Endothelial cell of umbilical vein (primary cell): ENCODE results near the gene SLFNL1. TPM values are rescaled to one million over a fixed set of nuclear protein-coding genes. Genes with fewer than 3 reads are reported as not detected.
A peak's percentile ranks its signal among the peaks of the same experiment; 100 is the strongest.

ENCODE experiments used
- BruUV-seq: library from RNA; stranded (reverse); fragments of 400-500 nt; replicated peaks from 2 replicates; lab custom pipeline; 2021; lab: Mats Ljungman, UMichigan
- CTCF ChIA-PET: fragments of 300-600, 350-600 bp; sonication (Branson Sonifier 250); formaldehyde crosslinking; loops from one replicate; lab custom pipeline; 2021; ENCODE audit warnings: antibody characterized with exemption, inconsistent platforms; lab: Charles Lee
- POLR2A ChIA-PET: fragments of 300-600, 350-600 bp; sonication (Branson Sonifier 250); formaldehyde crosslinking; loops from one replicate; lab custom pipeline; 2021; ENCODE audit warnings: antibody characterized with exemption, inconsistent platforms; lab: Charles Lee
- DNase-seq: peaks from one replicate; pipeline ENCODE4 v3.0.0-alpha.2; 2011; ENCODE audit warnings: low read depth, low spot score
- FAIRE-seq: peaks from 2 replicates; lab custom pipeline; 2011; peaks lifted over from hg19 to GRCh38; lab: Jason Lieb, UNC
- H2AFZ ChIP-seq: 2 replicates; pipeline ENCODE4 v1.6.0; 2012; ENCODE audit warnings: low read depth, low read length, control low read depth, inconsistent platforms
- H3K27ac ChIP-seq: 2 replicates; pipeline ENCODE4 v1.5.1; 2011; ENCODE audit warnings: low read depth, mild to moderate bottlenecking, control low read depth, low read length, moderate library complexity; ENCODE audit not compliant: insufficient read depth
- H3K27me3 ChIP-seq, 2 experiments: 2 replicates each; pipeline versions ENCODE4 v1.6.0 to v1.6.1; 2011; ENCODE audit warnings: low read length in 2 of 2, mixed read lengths in 1 of 2; ENCODE audit not compliant: control insufficient read depth in 2 of 2, insufficient read depth in 2 of 2
- H3K36me3 ChIP-seq, 2 experiments: 2 replicates in 1 of 2; 3 replicates in 1 of 2; pipeline ENCODE4 v1.5.1; 2011; ENCODE audit warnings: low read length in 2 of 2, mild to moderate bottlenecking in 1 of 2, moderate library complexity in 1 of 2; ENCODE audit not compliant: control insufficient read depth in 2 of 2, insufficient read depth in 2 of 2; ENCODE audit errors: extremely low read depth in 1 of 2
- H3K4me1 ChIP-seq: 3 replicates; pipeline ENCODE4 v1.5.1; 2011; ENCODE audit warnings: mild to moderate bottlenecking, low read length; ENCODE audit not compliant: control insufficient read depth, insufficient read depth; ENCODE audit errors: extremely low read depth
- H3K4me2 ChIP-seq: 2 replicates; pipeline ENCODE4 v1.6.1; 2011; ENCODE audit warnings: low read length, control low read depth, mixed read lengths; ENCODE audit not compliant: insufficient read depth
- H3K4me3 ChIP-seq, 3 experiments: fragments of 200-600 bp in 1 of 3; sonication (generic), shearing (Covaris generic) in 1 of 3; replicated peaks in 1 of 3; 2 replicates each; pipeline ENCODE4 v1.5.1; 2011 to 2016; ENCODE audit warnings: control low read depth in 3 of 3, low read length in 3 of 3, mild to moderate bottlenecking in 2 of 3, inconsistent platforms in 1 of 3, low read depth in 1 of 3, moderate library complexity in 1 of 3; ENCODE audit not compliant: insufficient read depth in 1 of 3
- H3K79me2 ChIP-seq: 2 replicates; pipeline ENCODE4 v1.6.0; 2012; ENCODE audit warnings: low read length, inconsistent platforms; ENCODE audit not compliant: control insufficient read depth, insufficient read depth
- H3K9ac ChIP-seq: replicated peaks from 2 replicates; pipeline ENCODE3; 2011; ENCODE audit warnings: low read length, control low read depth; ENCODE audit not compliant: insufficient read depth; ENCODE audit errors: extremely low read depth
- H3K9me1 ChIP-seq: replicated peaks from 3 replicates; pipeline ENCODE4 v1.6.0; 2011; ENCODE audit warnings: mild to moderate bottlenecking, low read length; ENCODE audit not compliant: control insufficient read depth, insufficient read depth; ENCODE audit errors: extremely low read depth
- H3K9me3 ChIP-seq: replicated peaks from 2 replicates; pipeline ENCODE4 v1.5.1; 2012; ENCODE audit warnings: low read length, inconsistent platforms; ENCODE audit not compliant: control insufficient read depth, insufficient read depth
- H4K20me1 ChIP-seq: replicated peaks from 2 replicates; pipeline ENCODE3; 2011; ENCODE audit warnings: mild to moderate bottlenecking, low read length; ENCODE audit not compliant: control insufficient read depth, insufficient read depth; ENCODE audit errors: extremely low read depth
- EZH2 ChIP-seq: IDR thresholded peaks from 2 replicates; pipeline ENCODE4 v1.6.1; 2012; ENCODE audit warnings: borderline replicate concordance, low read depth, mild to moderate bottlenecking, moderate library complexity, low read length, inconsistent platforms; ENCODE audit not compliant: severe bottlenecking
- FOS ChIP-seq: IDR thresholded peaks from 2 replicates; pipeline ENCODE4 v1.6.1; 2011; ENCODE audit warnings: mild to moderate bottlenecking, low read length, moderate library complexity, borderline replicate concordance; ENCODE audit not compliant: insufficient read depth
- GATA2 ChIP-seq: IDR thresholded peaks from 2 replicates; pipeline ENCODE4 v1.7.0; 2011; ENCODE audit warnings: low read depth, mild to moderate bottlenecking, moderate library complexity, mixed read lengths, low read length; ENCODE audit not compliant: insufficient read length, insufficient read depth
- JUN ChIP-seq: IDR thresholded peaks from 2 replicates; pipeline ENCODE4 v1.6.1; 2011; ENCODE audit warnings: borderline replicate concordance, low read depth; ENCODE audit not compliant: insufficient read length, insufficient read depth
- MAX ChIP-seq: IDR thresholded peaks from 2 replicates; pipeline ENCODE4 v1.6.1; 2011; ENCODE audit not compliant: insufficient read depth, insufficient read length
- MYC ChIP-seq: IDR thresholded peaks from one replicate; pipeline ENCODE4 v1.6.1; 2011; ENCODE audit warnings: mild to moderate bottlenecking, low read depth, low read length
- POLR2A ChIP-seq: IDR thresholded peaks from 2 replicates; pipeline ENCODE4 v1.6.1; 2012; ENCODE audit warnings: low read depth, mild to moderate bottlenecking, control low read depth, low read length
- POLR2AphosphoS5 ChIP-seq: IDR thresholded peaks from 2 replicates; pipeline ENCODE4 v1.6.1; 2012; ENCODE audit warnings: low read depth, mild to moderate bottlenecking, control low read depth, low read length, moderate library complexity; ENCODE audit not compliant: insufficient read depth
- dilution Hi-C: fragments of 300-500 bp; cut with MboI; formaldehyde crosslinking; loops from one replicate; pipeline ENCODE4 v1.15.0; 2019; ENCODE audit warnings: low sequenced_read_pairs; ENCODE audit not compliant: extremely low pct_ligation_motif_present
- intact Hi-C: fragments of 100-400 bp; cut with micrococcal nuclease; formaldehyde crosslinking; loops from one replicate; pipeline ENCODE4 v1.10.0; 2022
- polyA plus RNA-seq, 4 experiments: library from polyadenylated mRNA; depleted of rRNA in 3 of 4; stranded (reverse) in 3 of 4; unstranded in 1 of 4; fragments of >200 nt; gene quantifications; 2 replicates each; pipeline versions ENCODE4 v1.2.1 to v1.2.3, GENCODE V29; 2011 to 2012; ENCODE audit warnings: missing spikeins in 1 of 4
- total RNA-seq: library from RNA; stranded (reverse); gene quantifications from 2 replicates; pipeline ENCODE4 v1.2.3, GENCODE V29; 2021
- TF ChIP-seq, protein P1 (sequence below), 2 donors: IDR thresholded peaks; 1 replicate in 1 of 2; 2 replicates in 1 of 2; pipeline ENCODE4 v1.5.1; 2011; ENCODE audit warnings: low read length in 2 of 2, mild to moderate bottlenecking in 2 of 2, moderate library complexity in 2 of 2, control low read depth in 1 of 2, inconsistent platforms in 1 of 2, low read depth in 1 of 2; ENCODE audit not compliant: insufficient read depth in 1 of 2; ENCODE audit errors: extremely low read depth in 1 of 2

Gene SLFNL1
- total and polyA plus RNA-seq, 2 donors (not counting 3 experiments of a cell fraction or from before 2014, with no cell fraction given), result 0.14 to 0.29 TPM

- BruUV-seq, result no TSS peak
- POLR2A ChIA-PET, result interaction anchor here (1.6 kb wide), 1 partner anchor 12 kb away, joined by 5 read pairs; no protein-coding TSS in a partner anchor
- Histone ChIP-seq H3K27ac (peak overlapping the region; percentile 17), H3K9me3 (no peaks in the 10 kb centered on the region), H4K20me1 (no peaks in the 10 kb centered on the region), H2AFZ (no peak overlapping the region), H3K4me1 (peaks cover 30% of the 10 kb centered on the region), H3K36me3 (peaks cover 0 to 21% of the 10 kb centered on the region in 2 experiments), H3K4me3 (no peak overlapping the region), H3K9me1 (no peaks in the 10 kb centered on the region), H3K9ac (no peak overlapping the region), H3K27me3 (no peaks in the 10 kb centered on the region), H3K79me2 (no peaks in the 10 kb centered on the region), H3K4me2 (no peak overlapping the region)
- no peak for TF ChIP-seq POLR2AphosphoS5
- TF ChIP-seq POLR2A, result no peak
- TF ChIP-seq MYC, result no peak
- TF ChIP-seq JUN, result no peak
- no peak for TF ChIP-seq FOS
- no peak for TF ChIP-seq GATA2
- TF ChIP-seq, protein P1, sequence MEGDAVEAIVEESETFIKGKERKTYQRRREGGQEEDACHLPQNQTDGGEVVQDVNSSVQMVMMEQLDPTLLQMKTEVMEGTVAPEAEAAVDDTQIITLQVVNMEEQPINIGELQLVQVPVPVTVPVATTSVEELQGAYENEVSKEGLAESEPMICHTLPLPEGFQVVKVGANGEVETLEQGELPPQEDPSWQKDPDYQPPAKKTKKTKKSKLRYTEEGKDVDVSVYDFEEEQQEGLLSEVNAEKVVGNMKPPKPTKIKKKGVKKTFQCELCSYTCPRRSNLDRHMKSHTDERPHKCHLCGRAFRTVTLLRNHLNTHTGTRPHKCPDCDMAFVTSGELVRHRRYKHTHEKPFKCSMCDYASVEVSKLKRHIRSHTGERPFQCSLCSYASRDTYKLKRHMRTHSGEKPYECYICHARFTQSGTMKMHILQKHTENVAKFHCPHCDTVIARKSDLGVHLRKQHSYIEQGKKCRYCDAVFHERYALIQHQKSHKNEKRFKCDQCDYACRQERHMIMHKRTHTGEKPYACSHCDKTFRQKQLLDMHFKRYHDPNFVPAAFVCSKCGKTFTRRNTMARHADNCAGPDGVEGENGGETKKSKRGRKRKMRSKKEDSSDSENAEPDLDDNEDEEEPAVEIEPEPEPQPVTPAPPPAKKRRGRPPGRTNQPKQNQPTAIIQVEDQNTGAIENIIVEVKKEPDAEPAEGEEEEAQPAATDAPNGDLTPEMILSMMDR (IDR thresholded peaks at IDR 0.05; ENCODE audit: extremely low read depth in 1 of 2, insufficient read depth in 1 of 2, low read depth in 1 of 2, low read length in 2 of 2), result no peak
- no peak for TF ChIP-seq EZH2
- no peak for TF ChIP-seq MAX
- dilution Hi-C loops, result no loop called here
- FAIRE-seq (no peak), DNase-seq (no peak)
- CTCF ChIA-PET, result interaction anchor here (1.0 to 2.3 kb wide), 3 partner anchors 12 to 63 kb away, joined by 3 to 15 read pairs (median 3); no protein-coding TSS in a partner anchor
- intact Hi-C loops, result loop anchor here (2.0 kb wide), 2 partner anchors 29 to 93 kb away; no protein-coding TSS in a partner anchor
Measured at GRCh38 chr1:41015281-41015896, 6.1 kb downstream of the SLFNL1 start.
